ENCODE results near the gene TBXAS1.

TBXAS1 gene

GRCh38 chr7:139798892-139799291 lies 30.2 kb upstream of the TBXAS1 start:
- no peak for DNase-seq (ENCODE audit: low spot score)
- TF ChIP-seq, protein P1, sequence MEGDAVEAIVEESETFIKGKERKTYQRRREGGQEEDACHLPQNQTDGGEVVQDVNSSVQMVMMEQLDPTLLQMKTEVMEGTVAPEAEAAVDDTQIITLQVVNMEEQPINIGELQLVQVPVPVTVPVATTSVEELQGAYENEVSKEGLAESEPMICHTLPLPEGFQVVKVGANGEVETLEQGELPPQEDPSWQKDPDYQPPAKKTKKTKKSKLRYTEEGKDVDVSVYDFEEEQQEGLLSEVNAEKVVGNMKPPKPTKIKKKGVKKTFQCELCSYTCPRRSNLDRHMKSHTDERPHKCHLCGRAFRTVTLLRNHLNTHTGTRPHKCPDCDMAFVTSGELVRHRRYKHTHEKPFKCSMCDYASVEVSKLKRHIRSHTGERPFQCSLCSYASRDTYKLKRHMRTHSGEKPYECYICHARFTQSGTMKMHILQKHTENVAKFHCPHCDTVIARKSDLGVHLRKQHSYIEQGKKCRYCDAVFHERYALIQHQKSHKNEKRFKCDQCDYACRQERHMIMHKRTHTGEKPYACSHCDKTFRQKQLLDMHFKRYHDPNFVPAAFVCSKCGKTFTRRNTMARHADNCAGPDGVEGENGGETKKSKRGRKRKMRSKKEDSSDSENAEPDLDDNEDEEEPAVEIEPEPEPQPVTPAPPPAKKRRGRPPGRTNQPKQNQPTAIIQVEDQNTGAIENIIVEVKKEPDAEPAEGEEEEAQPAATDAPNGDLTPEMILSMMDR (IDR thresholded peaks at IDR 0.05; ENCODE audit: extremely low read depth, missing control alignments), result no peak

DNA sequence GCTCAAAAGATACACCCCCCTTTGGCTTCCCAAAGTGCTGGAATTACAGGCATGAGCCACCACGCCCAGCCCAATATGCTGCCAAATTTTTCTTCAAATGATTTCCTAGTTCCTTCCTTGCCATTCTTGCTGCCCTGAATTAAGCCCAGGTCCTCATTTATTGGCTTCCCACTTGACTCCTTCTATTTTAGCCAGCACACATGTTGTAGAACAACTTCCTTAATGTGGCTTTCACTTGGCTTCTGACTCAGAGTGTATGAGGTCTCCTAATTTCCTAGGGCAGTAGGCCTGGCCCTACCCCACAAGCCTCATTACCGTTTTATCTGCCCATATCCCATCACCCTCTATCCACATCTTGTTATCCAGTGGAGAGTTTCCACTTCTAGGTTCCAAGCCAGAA lies 29.5 kb upstream of the TBXAS1 start:
- TF ChIP-seq, protein P1 (IDR thresholded peaks at IDR 0.05; ENCODE audit: extremely low read depth, missing control alignments), result no peak
- DNase-seq (ENCODE audit: low spot score), result no peak

DNA sequence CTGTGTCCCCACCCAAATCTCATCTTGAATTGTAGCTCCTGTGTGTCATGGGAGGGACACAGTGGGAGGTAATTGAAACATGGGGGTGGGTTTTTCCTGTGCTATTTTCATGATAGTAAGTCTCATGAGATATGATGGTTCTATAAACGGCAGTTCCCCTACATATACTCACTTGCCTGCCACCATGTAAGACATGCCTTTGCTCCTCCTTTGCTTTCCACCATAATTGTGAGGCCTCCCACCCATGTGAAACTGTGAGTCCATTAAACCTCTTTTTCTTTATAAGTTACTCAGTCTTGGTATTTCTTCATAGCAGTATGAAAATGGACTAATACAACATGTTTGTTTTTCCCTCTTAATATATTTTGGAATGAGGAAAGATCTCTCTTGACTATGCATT lies 24.5 kb upstream of the TBXAS1 start:
- no peak for DNase-seq (ENCODE audit: low spot score)
- TF ChIP-seq, protein P1 (IDR thresholded peaks at IDR 0.05; ENCODE audit: extremely low read depth, missing control alignments), result no peak

DNA sequence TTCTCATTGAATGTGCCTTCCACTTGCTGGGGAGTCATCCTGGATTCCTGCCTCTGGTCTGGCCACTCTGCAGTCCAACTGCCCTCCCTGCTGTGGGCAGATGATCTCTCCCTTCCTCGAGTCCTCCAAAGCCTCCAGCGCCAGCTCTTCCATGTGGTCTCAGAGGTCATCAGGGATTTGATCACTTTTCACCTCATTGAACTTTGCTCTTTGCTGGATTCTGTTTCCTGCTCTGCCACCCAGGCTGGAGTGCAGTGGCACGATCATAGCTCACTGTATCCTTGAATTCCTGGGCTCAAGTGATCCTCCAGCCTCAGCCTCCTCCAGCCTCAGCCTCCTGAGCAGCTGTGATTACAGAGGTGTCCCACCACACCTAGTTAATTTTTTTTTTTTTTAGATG lies 22.1 kb upstream of the TBXAS1 start:
- TF ChIP-seq, protein P1 (IDR thresholded peaks at IDR 0.05; ENCODE audit: extremely low read depth, missing control alignments), result no peak

GRCh38 chr7:139808427-139808826 lies 20.6 kb upstream of the TBXAS1 start:
- no peak for DNase-seq (ENCODE audit: low spot score)
- TF ChIP-seq, protein P1 (IDR thresholded peaks at IDR 0.05; ENCODE audit: extremely low read depth, missing control alignments), result no peak

More for the DNA sequence above, 22.1 kb upstream of the TBXAS1 start:
- DNase-seq (ENCODE audit: low spot score), result no peak

DNA sequence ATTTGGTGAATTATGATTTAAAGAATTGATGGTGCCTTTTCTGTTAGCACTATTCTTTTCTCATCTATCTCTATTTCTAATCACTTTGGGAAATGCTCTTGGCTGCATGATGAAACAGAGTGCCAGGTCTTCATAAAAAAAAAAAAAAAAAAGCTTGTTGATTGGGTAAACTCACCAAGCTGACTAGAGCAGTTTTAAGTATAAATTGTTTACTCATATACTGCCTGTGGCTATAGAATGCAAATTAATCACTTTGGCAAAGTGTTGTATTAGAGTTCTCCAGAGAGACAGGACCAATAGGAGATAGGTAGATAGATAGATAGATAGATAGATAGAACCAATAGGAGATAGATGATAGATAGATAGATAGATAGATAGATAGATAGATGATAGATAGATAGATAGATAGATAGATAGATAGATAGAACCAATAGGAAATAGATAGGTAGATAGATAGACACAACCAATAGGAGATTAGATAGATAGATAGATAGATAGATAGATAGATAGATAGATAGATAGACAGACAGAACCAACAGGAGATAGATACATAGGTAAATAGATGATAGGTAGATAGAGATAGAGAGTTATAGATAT lies 20.1 kb upstream of the TBXAS1 start:
- TF ChIP-seq, protein P1 (IDR thresholded peaks at IDR 0.05; ENCODE audit: extremely low read depth, missing control alignments), result no peak
- no peak for DNase-seq (ENCODE audit: low spot score)

- no peak for DNase-seq (ENCODE audit: low spot score)
- TF ChIP-seq, protein P1 (IDR thresholded peaks at IDR 0.05; ENCODE audit: extremely low read depth, missing control alignments), result no peak
These were observed 18.0 kb upstream of the TBXAS1 start for GRCh38 chr7:139811066-139811465.
